ACC112 (cell line): Measurements from ENCODE around the gene CROT.

Experiments used
- H2AFZ ChIP-seq: fragments of 200-600 bp; sonication (generic); one replicate; pipeline ENCODE4 v1.6.0; 2017; ENCODE audit warnings: antibody characterized with exemption, low read length; ENCODE audit not compliant: unreplicated experiment
- H3K27ac ChIP-seq: fragments of 200-600 bp; sonication (generic); 2 replicates; pipeline ENCODE4 v1.5.1; 2014; ENCODE audit warnings: low read depth, mild to moderate bottlenecking, antibody characterized with exemption, low read length, moderate library complexity
- H3K27me3 ChIP-seq: fragments of 200-600 bp; sonication (generic); 2 replicates; pipeline ENCODE4 v1.6.1; 2014; ENCODE audit warnings: mild to moderate bottlenecking, antibody characterized with exemption, low read length, moderate library complexity, mixed read lengths; ENCODE audit not compliant: insufficient read depth
- H3K36me3 ChIP-seq: fragments of 200-600 bp; sonication (generic); 2 replicates; pipeline ENCODE4 v1.6.1; 2016; ENCODE audit warnings: mild to moderate bottlenecking, antibody characterized with exemption, low read length, moderate library complexity, mixed read lengths; ENCODE audit not compliant: insufficient read depth
- H3K4me1 ChIP-seq: fragments of 200-600 bp; sonication (generic); one replicate; pipeline ENCODE4 v1.6.1; 2016; ENCODE audit warnings: low read length, mixed read lengths; ENCODE audit not compliant: insufficient read depth, unreplicated experiment, control insufficient read depth
- H3K4me3 ChIP-seq: fragments of 200-600 bp; sonication (generic); 2 replicates; pipeline ENCODE4 v1.5.1; 2014; ENCODE audit warnings: mild to moderate bottlenecking, low read depth, low read length
- H3K79me2 ChIP-seq: fragments of 200-600 bp; sonication (generic); one replicate; pipeline ENCODE4 v1.6.0; 2016; ENCODE audit warnings: low read length; ENCODE audit not compliant: control insufficient read depth, unreplicated experiment, insufficient read depth

Gene CROT

DNA sequence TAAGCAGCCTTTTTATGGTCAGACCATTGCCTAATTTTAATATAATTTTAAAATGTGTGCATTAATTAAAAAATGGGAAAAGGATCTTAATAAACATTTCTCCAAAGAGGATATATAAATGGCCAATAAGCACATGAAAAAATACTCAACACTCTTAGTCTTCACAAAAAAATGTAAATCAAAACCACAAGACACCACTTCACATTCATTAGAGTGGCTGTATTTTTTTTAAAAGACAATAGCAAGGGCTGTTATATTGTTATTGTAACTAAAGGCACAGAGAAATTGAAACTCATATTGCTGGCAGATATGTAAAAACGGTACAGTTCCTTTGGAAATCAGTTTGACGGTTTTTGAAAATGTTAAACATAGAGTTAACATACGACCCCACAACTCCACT lies 3.2 kb upstream of the CROT start:
- H2AFZ ChIP-seq = peak overlapping the region; percentile 0
- H3K27me3 ChIP-seq = no peaks in the 10 kb centered on the region
- H3K36me3 ChIP-seq = no peaks in the 10 kb centered on the region; the same call in 1 of the 2 replicates
- H3K4me3 ChIP-seq = peak overlapping the region; percentile 35; the same call in 1 of the 2 replicates
- H3K27ac ChIP-seq = no peak overlapping the region
- H3K4me1 ChIP-seq = peaks cover 26% of the 10 kb centered on the region
- peaks cover 7% of the 10 kb centered on the region for H3K79me2 ChIP-seq

DNA sequence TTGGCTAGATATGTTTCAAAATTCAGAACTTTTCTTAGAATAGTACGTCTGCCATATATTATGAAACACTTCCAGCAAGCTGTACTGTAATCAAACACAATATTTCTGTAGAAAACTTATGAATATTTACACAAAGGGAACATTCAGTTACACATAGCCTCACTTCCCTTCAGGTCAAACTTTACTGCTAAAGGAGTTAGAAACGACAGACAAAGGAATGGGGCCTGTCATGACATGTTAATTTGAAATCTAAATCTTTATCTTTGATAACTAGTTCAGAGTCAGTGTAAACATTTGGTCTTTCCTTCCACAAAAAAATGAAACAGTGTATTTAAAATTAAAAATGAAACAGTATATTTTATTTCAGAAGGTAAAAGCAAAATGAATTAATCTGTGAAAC lies 1.0 kb upstream of the CROT start:
- Histone ChIP-seq H3K27me3 (no peaks in the 10 kb centered on the region), H3K27ac (peak overlapping the region; percentile 28), H3K36me3 (peaks cover 6% of the 10 kb centered on the region; the same call in 1 of the 2 replicates), H3K79me2 (peaks cover 7% of the 10 kb centered on the region), H3K4me1 (peaks cover 26% of the 10 kb centered on the region), H3K4me3 (peak overlapping the region; percentile 91), H2AFZ (peak overlapping the region; percentile 87)

DNA sequence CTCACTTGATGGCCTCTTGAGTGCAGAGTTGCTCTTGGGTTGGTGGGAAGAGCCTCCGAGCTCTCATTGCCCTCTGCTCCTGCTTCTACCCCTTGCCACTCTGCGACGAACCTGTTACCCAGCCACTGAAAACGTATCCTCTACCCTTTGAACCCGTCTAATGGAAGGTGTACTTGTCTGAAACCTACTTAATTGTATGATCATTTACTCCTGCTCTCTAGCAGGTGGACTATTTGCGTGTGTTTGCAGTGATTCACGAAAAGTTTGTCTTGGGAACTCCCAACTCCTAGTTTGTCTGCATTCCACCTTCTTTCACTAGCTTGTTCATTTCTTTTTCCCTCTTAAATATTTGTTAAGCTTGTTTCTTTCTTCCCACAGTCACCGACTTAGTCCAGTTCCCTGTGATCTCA lies 503 bp downstream of the CROT start:
- Histone ChIP-seq H3K36me3 (peaks cover 18% of the 10 kb centered on the region), H3K27ac (no peak overlapping the region), H3K79me2 (peaks cover 7% of the 10 kb centered on the region), H3K4me3 (peak overlapping the region; percentile 91), H2AFZ (peak overlapping the region; percentile 96), H3K4me1 (peaks cover 26% of the 10 kb centered on the region), H3K27me3 (no peaks in the 10 kb centered on the region)

DNA sequence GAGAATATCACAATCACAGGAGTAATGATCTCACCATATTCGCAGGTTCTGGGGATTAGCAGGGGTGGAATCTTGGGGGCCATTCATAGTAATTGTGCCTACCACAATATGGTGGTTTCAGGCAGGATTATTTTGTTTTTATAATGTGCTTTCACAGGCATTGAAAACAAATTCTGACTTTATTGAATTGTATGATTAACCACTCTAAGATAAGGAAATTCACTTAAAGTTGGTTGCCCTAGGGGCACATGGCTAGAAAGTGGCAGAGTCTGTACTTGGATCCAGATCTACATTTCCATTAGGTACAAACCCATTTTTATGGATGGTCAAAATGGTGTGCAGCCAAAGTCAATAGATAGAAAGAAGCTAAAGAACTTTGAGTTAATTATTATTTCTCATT lies 1.7 kb downstream of the CROT start:
- Histone ChIP-seq H3K4me3 (no peak overlapping the region), H2AFZ (no peak overlapping the region), H3K27ac (no peak overlapping the region)

DNA sequence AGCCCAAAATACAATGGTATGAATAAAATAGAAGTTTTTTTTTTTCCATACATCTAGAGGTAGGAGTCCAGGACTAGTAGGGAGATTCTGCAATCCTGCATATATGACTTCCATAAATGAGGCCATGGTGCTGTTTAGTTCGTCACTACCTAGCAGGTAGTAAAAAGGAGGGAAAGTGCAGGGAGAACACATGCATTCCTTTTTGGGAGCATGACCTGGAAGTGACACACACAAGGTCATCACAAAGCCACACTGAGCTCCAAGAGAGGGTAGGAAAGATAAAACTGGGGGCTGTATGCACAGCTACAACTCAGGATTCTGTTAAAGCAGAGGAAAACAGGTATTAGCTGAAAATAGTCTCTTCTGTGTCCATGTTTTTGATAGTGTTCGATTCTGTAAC lies 2.2 kb downstream of the CROT start:
- Histone ChIP-seq H2AFZ (no peak overlapping the region), H3K79me2 (peaks cover 4% of the 10 kb centered on the region), H3K4me1 (peaks cover 21% of the 10 kb centered on the region), H3K4me3 (no peak overlapping the region), H3K27me3 (no peaks in the 10 kb centered on the region), H3K27ac (no peak overlapping the region), H3K36me3 (peaks cover 34% of the 10 kb centered on the region)

More for the DNA sequence above, 1.7 kb downstream of the CROT start:
- H3K4me1 ChIP-seq = peaks cover 25% of the 10 kb centered on the region
- peaks cover 29% of the 10 kb centered on the region for H3K36me3 ChIP-seq
- peaks cover 7% of the 10 kb centered on the region for H3K79me2 ChIP-seq
- no peaks in the 10 kb centered on the region for H3K27me3 ChIP-seq

DNA sequence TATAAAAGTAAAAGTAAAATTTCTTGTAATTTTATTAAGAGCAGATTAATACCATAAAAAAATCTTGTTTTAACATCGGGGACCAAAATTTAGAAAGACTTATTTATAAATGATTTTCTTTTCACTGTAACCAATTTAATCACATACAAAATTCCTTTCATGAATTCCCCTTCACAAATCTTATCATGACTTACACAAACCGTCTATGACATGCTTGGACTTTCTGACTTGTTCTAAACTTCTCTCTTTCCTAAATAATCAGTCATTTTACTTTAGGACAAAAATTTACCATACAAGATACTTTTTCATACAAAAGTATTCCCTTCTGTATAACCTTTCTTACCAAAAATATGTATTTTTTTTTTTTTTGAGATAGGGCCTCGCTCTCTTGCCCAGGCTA lies 9.3 kb downstream of the CROT start:
- Histone ChIP-seq H3K27me3 (no peaks in the 10 kb centered on the region), H3K4me3 (no peak overlapping the region), H2AFZ (no peak overlapping the region), H3K36me3 (peaks cover 65% of the 10 kb centered on the region), H3K4me1 (no peaks in the 10 kb centered on the region), H3K79me2 (no peaks in the 10 kb centered on the region), H3K27ac (no peak overlapping the region)

DNA sequence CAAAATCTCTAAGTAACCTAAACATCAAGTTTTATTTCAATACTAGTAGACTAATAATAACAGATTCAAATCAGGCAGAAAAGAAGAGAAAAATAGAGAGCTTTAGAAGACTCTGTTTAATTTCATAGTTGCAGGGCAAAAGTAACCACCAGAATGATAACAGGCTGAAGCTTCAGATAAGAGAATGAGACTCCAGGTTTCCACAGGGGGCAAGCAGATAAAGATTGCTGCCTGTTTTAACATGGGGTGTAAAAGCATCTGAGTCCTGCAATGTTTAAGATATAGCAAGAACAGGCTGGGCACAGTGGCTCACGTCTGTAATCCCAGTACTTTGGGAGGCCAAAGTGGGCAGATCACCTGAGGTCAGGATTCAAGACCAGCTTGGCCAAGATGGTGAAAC lies 11.0 kb downstream of the CROT start:
- no peak overlapping the region for H3K27ac ChIP-seq
- H3K4me3 ChIP-seq = no peak overlapping the region
- H3K27me3 ChIP-seq = no peaks in the 10 kb centered on the region
- no peaks in the 10 kb centered on the region for H3K4me1 ChIP-seq
- H2AFZ ChIP-seq = no peak overlapping the region
- H3K36me3 ChIP-seq = peaks cover 52% of the 10 kb centered on the region
- H3K79me2 ChIP-seq = no peaks in the 10 kb centered on the region

DNA sequence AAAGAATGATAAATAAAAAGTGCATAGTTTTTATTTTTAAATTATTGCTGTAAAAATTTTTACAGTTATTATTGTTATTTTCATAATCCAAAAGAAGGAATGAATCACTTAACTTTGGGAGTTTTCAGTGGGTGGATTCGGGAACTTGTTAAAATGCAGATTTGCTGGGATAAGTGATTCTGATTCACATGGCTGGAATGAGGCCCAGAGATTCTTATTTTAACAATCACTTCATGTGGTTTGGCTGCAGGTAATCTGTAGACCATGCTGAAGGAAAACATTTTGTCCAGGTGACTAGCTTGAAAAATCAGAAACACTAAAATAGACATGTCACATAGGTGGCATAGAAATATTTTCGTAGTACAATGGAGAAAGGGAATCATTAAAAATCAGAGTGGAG lies 13.9 kb downstream of the CROT start:
- Histone ChIP-seq H3K4me3 (no peak overlapping the region), H3K27ac (no peak overlapping the region; the same call in 1 of the 2 replicates), H3K4me1 (no peaks in the 10 kb centered on the region), H3K79me2 (no peaks in the 10 kb centered on the region), H3K27me3 (no peaks in the 10 kb centered on the region), H3K36me3 (peaks cover 26% of the 10 kb centered on the region), H2AFZ (no peak overlapping the region)

DNA sequence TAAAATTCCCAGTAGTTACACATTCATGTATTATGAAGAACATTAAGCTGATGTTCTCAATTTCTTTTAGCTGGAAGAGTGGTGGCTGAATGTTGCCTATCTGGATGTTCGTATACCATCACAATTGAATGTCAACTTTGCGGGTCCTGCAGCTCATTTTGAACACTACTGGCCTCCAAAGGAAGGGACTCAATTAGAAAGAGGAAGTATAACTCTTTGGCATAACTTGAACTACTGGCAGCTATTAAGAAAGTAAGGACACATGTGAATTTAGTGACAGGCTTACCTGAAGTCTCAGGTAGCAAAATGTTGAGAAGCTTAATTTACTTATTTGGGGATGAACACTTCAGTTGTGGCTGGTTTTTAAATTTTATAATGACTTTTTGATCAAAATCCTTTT lies 15.9 kb downstream of the CROT start:
- Histone ChIP-seq H3K27ac (no peak overlapping the region), H2AFZ (no peak overlapping the region), H3K4me3 (no peak overlapping the region), H3K36me3 (peaks cover 9% of the 10 kb centered on the region), H3K4me1 (no peaks in the 10 kb centered on the region), H3K79me2 (no peaks in the 10 kb centered on the region), H3K27me3 (no peaks in the 10 kb centered on the region)

DNA sequence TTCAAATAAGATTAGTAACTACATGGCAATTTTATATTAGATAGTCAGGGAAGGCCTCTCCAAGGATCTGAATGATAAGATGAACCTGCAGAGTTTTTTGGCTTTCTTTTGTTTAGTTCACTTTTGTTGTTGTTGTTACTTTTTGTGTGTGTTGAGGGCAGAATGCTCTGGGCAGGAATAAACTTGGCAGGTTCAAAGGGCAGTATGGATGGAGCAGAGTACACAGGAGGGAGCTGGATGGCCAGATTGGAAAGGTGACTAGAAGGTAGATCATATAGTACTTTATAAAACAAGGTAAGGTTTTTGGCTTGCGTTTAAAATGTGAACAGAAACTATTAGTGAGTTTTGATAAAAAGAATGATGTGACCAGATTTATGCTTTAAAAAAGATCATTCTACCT lies 17.9 kb downstream of the CROT start:
- H3K36me3 ChIP-seq = 0 out of 2 replicates have a peak, but pooled peaks cover 5% of the 10 kb centered on the region
- H3K27ac ChIP-seq = no peak overlapping the region
- no peak overlapping the region for H3K4me3 ChIP-seq
- H2AFZ ChIP-seq = no peak overlapping the region
- H3K79me2 ChIP-seq = no peaks in the 10 kb centered on the region
- no peaks in the 10 kb centered on the region for H3K27me3 ChIP-seq
- H3K4me1 ChIP-seq = no peaks in the 10 kb centered on the region

DNA sequence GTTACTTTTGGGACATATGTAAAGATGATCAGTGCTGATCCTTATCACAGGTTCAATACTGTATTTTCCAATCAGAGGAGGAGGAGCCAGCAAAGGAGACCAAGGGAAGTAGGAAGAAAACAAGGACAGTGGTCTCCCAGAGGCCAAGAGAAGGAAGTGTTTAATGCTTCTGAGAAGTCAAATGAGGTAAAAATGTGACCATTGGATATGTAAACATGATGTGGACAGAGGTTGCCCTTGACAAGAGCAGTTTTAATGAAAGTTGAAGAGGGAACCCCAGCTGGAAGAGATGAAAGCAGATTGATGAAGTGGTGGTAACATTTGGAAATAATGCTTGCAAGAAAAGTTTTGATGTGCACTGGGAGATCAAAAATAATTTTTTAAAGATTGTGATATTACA lies 18.8 kb downstream of the CROT start:
- no peaks in the 10 kb centered on the region for H3K4me1 ChIP-seq
- H3K27ac ChIP-seq = no peak overlapping the region

More for the DNA sequence above, 18.8 kb downstream of the CROT start:
- no peak overlapping the region for H3K4me3 ChIP-seq
- no peaks in the 10 kb centered on the region for H3K27me3 ChIP-seq
- 0 out of 2 replicates have a peak, but pooled peaks cover 5% of the 10 kb centered on the region for H3K36me3 ChIP-seq
- H2AFZ ChIP-seq = no peak overlapping the region
- no peaks in the 10 kb centered on the region for H3K79me2 ChIP-seq
